GM23338 (cell line): Measurements from ENCODE around the gene TANGO6. TPM values are rescaled to one million over a fixed set of nuclear protein-coding genes. Genes with fewer than 3 reads are reported as not detected.

Experiments
- ATAC-seq: fragments of 200-7000 bp; cut with Tn5 transposase; 3 replicates; pipeline ENCODE4 v1.9.1; 2020
- DNase-seq: peaks from one replicate; pipeline ENCODE4 v3.0.0-alpha.2; 2015; ENCODE audit warnings: low spot score
- H2AFZ ChIP-seq: fragments of 200-600 bp; sonication (generic); 2 replicates; pipeline ENCODE4 v1.8.0; 2016; ENCODE audit warnings: antibody characterized with exemption, mild to moderate bottlenecking, moderate library complexity
- H3F3A ChIP-seq: fragments of 200-600 bp; sonication (generic); replicated peaks from 2 replicates; pipeline ENCODE4 v1.8.0; 2017; ENCODE audit warnings: antibody characterized with exemption, mixed run types, low read depth
- H3K27ac ChIP-seq: fragments of 200-600 bp; sonication (generic); 2 replicates; pipeline ENCODE4 v1.6.1; 2016; ENCODE audit warnings: low read depth
- H3K27me3 ChIP-seq: fragments of 200-600 bp; sonication (generic); 2 replicates; pipeline ENCODE4 v1.8.0; 2016; ENCODE audit warnings: mild to moderate bottlenecking, mixed run types, moderate library complexity; ENCODE audit not compliant: insufficient read depth
- H3K36me3 ChIP-seq: fragments of 200-600 bp; sonication (generic); 2 replicates; pipeline ENCODE4 v1.8.0; 2016; ENCODE audit warnings: mild to moderate bottlenecking; ENCODE audit not compliant: insufficient read depth
- H3K4me1 ChIP-seq: fragments of 200-600 bp; sonication (generic); 2 replicates; pipeline ENCODE4 v1.8.0; 2016; ENCODE audit warnings: mild to moderate bottlenecking, moderate library complexity; ENCODE audit not compliant: insufficient read depth
- H3K4me2 ChIP-seq: fragments of 200-600 bp; sonication (generic); 2 replicates; pipeline ENCODE4 v1.7.1; 2017; ENCODE audit warnings: mixed run types
- H3K4me3 ChIP-seq: fragments of 200-600 bp; sonication (generic); 2 replicates; pipeline ENCODE4 v1.6.1; 2016; ENCODE audit warnings: mixed run types
- H3K79me2 ChIP-seq: fragments of 200-600 bp; sonication (generic); replicated peaks from 2 replicates; pipeline ENCODE4 v1.8.0; 2017; ENCODE audit warnings: mild to moderate bottlenecking; ENCODE audit not compliant: insufficient read depth
- H3K9me2 ChIP-seq: fragments of 200-600 bp; sonication (generic); 2 replicates; pipeline ENCODE4 v1.8.0; 2017; ENCODE audit not compliant: insufficient read depth
- H4K20me1 ChIP-seq: fragments of 200-600 bp; sonication (generic); replicated peaks from 2 replicates; pipeline ENCODE4 v1.8.0; 2017; ENCODE audit warnings: mild to moderate bottlenecking; ENCODE audit not compliant: insufficient read depth
- H3K27ac Mint-ChIP-seq: 2 replicates; pipeline ENCODE4 v1.8.0; 2020; ENCODE audit warnings: inconsistent platforms, mild to moderate bottlenecking, moderate library complexity, mixed read lengths
- H3K27me3 Mint-ChIP-seq: 3 replicates; pipeline ENCODE4 v1.8.0; 2022; ENCODE audit warnings: low read depth, mild to moderate bottlenecking, moderate library complexity, mixed read lengths, inconsistent platforms; ENCODE audit not compliant: insufficient read depth, poor library complexity
- H3K36me3 Mint-ChIP-seq: 3 replicates; pipeline ENCODE4 v1.8.0; 2021; ENCODE audit warnings: low read depth, mild to moderate bottlenecking, inconsistent platforms, moderate library complexity, mixed read lengths
- H3K4me1 Mint-ChIP-seq: 3 replicates; pipeline ENCODE4 v1.8.0; 2020; ENCODE audit warnings: mild to moderate bottlenecking, inconsistent platforms, mixed read lengths
- H3K4me3 Mint-ChIP-seq: 3 replicates; pipeline ENCODE4 v1.8.0; 2021; ENCODE audit warnings: moderate library complexity, mild to moderate bottlenecking, inconsistent platforms, mixed read lengths
- H3K9me3 Mint-ChIP-seq: 3 replicates; pipeline ENCODE4 v1.8.0; 2020; ENCODE audit warnings: moderate library complexity, mild to moderate bottlenecking, inconsistent platforms, mixed read lengths
- CREB1 ChIP-seq: fragments of 250-450 bp; sonication (Bioruptor Pico); IDR thresholded peaks from 2 replicates; pipeline ENCODE4 v1.5.0; 2020; ENCODE audit warnings: low read depth, mild to moderate bottlenecking, moderate library complexity
- EZH2 ChIP-seq: fragments of 200-600 bp; sonication (generic); IDR thresholded peaks from one replicate; pipeline ENCODE4 v1.8.0; 2017; ENCODE audit warnings: antibody characterized with exemption, mild to moderate bottlenecking, low read depth; ENCODE audit not compliant: unreplicated experiment
- EZH2phosphoT487 ChIP-seq: fragments of 200-600 bp; sonication (generic); IDR thresholded peaks from one replicate; pipeline ENCODE4 v1.8.1; 2018; ENCODE audit warnings: antibody characterized with exemption; ENCODE audit not compliant: unreplicated experiment
- JUNB ChIP-seq: IDR thresholded peaks from one replicate; pipeline ENCODE4 v1.6.1; 2016; ENCODE audit warnings: antibody characterized with exemption; ENCODE audit not compliant: unreplicated experiment
- POLR2AphosphoS5 ChIP-seq: IDR thresholded peaks from 2 replicates; pipeline ENCODE4 v1.6.1; 2016; ENCODE audit warnings: antibody characterized with exemption, low read depth
- ZNF114 ChIP-seq: fragments of 250-450 bp; sonication (Bioruptor Pico); IDR thresholded peaks from 2 replicates; pipeline ENCODE4 v1.5.0; 2020; ENCODE audit warnings: mild to moderate bottlenecking, moderate library complexity
- ZNF331 ChIP-seq: fragments of 250-450 bp; sonication (Bioruptor Pico); IDR thresholded peaks from 2 replicates; pipeline ENCODE4 v1.5.0; 2020; ENCODE audit warnings: low read depth, mild to moderate bottlenecking, moderate library complexity
- ZNF462 ChIP-seq: fragments of 250-450 bp; sonication (Bioruptor Pico); IDR thresholded peaks from 2 replicates; pipeline ENCODE4 v1.5.0; 2020; ENCODE audit warnings: mild to moderate bottlenecking, moderate library complexity
- polyA plus RNA-seq: library from polyadenylated mRNA; unstranded; fragments of >200 nt; fragmentation: Nextera tagmentation; extraction: Ambion mirVana; gene quantifications from 2 replicates; pipeline ENCODE4 v1.2.1, GENCODE V29; 2016
- total RNA-seq: library from RNA; depleted of rRNA; stranded (reverse); fragments of >200 nt; shearing (Covaris generic); gene quantifications from 2 replicates; pipeline ENCODE4 v1.2.3, GENCODE V29; 2014
- TF ChIP-seq, protein P1 (sequence below), 2 experiments: fragments of 200-600 bp in 1 of 2; sonication (generic) in 1 of 2; conservative IDR thresholded peaks; 2 replicates each; pipeline versions ENCODE4 v1.5.1 to v1.6.1; 2016 to 2017; ENCODE audit warnings: antibody characterized with exemption in 2 of 2, low read depth in 2 of 2, mild to moderate bottlenecking in 2 of 2, moderate library complexity in 1 of 2

Gene TANGO6
- total and polyA plus RNA-seq, 2 experiments from 2014 or later: 7.2 to 23.2 TPM

- no peak for TF ChIP-seq ZNF462 (CRISPR knock-in tag)
- TF ChIP-seq JUNB: no peak
These were observed 7.2 kb downstream of the TANGO6 start (continued) for GRCh38 chr16:68850481-68850880.

- no peak overlapping the region for H3K4me3 Mint-ChIP-seq
- Histone ChIP-seq H3K36me3 (no peaks in the 10 kb centered on the region), H3F3A (no peaks in the 10 kb centered on the region), H2AFZ (no peak overlapping the region), H3K9me2 (no peaks in the 10 kb centered on the region), H4K20me1 (no peaks in the 10 kb centered on the region), H3K4me3 (no peak overlapping the region), H3K79me2 (peaks cover 5% of the 10 kb centered on the region; the same call in 1 of the 2 replicates), H3K4me2 (no peak overlapping the region), H3K27me3 (no peaks in the 10 kb centered on the region), H3K4me1 (no peaks in the 10 kb centered on the region), H3K27ac (no peak overlapping the region)
- H3K27me3 Mint-ChIP-seq: no peaks in the 10 kb centered on the region
- ATAC-seq (no peak), DNase-seq (no peak)
- H3K9me3 Mint-ChIP-seq: no peaks in the 10 kb centered on the region
- no peak overlapping the region for H3K27ac Mint-ChIP-seq
- no peaks in the 10 kb centered on the region for H3K36me3 Mint-ChIP-seq
- peaks cover 4% of the 10 kb centered on the region; the same call in 2 of the 3 replicates for H3K4me1 Mint-ChIP-seq
- TF ChIP-seq CREB1 (CRISPR knock-in tag) (no peak), POLR2AphosphoS5 (no peak), ZNF331 (no peak), ZNF462 (CRISPR knock-in tag) (no peak), ZNF114 (CRISPR knock-in tag) (no peak), EZH2phosphoT487 (no peak), EZH2 (no peak)
- TF ChIP-seq, protein P1, sequence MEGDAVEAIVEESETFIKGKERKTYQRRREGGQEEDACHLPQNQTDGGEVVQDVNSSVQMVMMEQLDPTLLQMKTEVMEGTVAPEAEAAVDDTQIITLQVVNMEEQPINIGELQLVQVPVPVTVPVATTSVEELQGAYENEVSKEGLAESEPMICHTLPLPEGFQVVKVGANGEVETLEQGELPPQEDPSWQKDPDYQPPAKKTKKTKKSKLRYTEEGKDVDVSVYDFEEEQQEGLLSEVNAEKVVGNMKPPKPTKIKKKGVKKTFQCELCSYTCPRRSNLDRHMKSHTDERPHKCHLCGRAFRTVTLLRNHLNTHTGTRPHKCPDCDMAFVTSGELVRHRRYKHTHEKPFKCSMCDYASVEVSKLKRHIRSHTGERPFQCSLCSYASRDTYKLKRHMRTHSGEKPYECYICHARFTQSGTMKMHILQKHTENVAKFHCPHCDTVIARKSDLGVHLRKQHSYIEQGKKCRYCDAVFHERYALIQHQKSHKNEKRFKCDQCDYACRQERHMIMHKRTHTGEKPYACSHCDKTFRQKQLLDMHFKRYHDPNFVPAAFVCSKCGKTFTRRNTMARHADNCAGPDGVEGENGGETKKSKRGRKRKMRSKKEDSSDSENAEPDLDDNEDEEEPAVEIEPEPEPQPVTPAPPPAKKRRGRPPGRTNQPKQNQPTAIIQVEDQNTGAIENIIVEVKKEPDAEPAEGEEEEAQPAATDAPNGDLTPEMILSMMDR (conservative IDR thresholded peaks at IDR 0.05; ENCODE audit: low read depth in 2 of 2): no peak
These were observed 8.3 kb downstream of the TANGO6 start for GRCh38 chr16:68851601-68852000.
